ENCODE data around the gene MON1A. TPM values are rescaled to one million over a fixed set of nuclear protein-coding genes. Genes with fewer than 3 reads are reported as not detected.

Gene MON1A
- total RNA-seq, 4 donors from 2014 or later = 6.7 to 9.4 (median 7.1) TPM

Small RNA genes lying within 50 kb of the gene (small RNA-seq; reads per million reads assigned to genes)
- gene RN7SL217P = not detected

Other genes starting within 250 kb of the MON1A start
- 10 to 100 TPM in 2 of 4 donors, 1 to 10 TPM in 2; 2.1 to 11.5 (median 8.2) TPM for gene MST1, start 240.3 kb downstream of the MON1A start, total RNA-seq
- gene RNF123, start 240.3 kb downstream of the MON1A start, total RNA-seq = 10 to 100 TPM; 14.7 to 23.7 (median 19.7) TPM
- gene AMIGO3, start 210.1 kb downstream of the MON1A start, total RNA-seq = 1 to 10 TPM in 1 of 4 donors, under 1 TPM in 2, not detected in 1; 0.22 to 1.1 (median 0.68) TPM
- gene GMPPB, start 205.9 kb downstream of the MON1A start, total RNA-seq = 10 to 100 TPM; 11.6 to 16.5 (median 13.7) TPM
- 10 to 100 TPM; 25.1 to 36.7 (median 31.6) TPM for gene IP6K1, start 143.3 kb downstream of the MON1A start, total RNA-seq
- not detected for gene CDHR4, start 129.9 kb downstream of the MON1A start, total RNA-seq
- 1 to 10 TPM; 2.4 to 4.8 (median 3.5) TPM for gene INKA1, start 126.5 kb downstream of the MON1A start, total RNA-seq
- gene UBA7, start 115.9 kb downstream of the MON1A start, total RNA-seq = 10 to 100 TPM; 16.8 to 65.7 (median 42.7) TPM
- 1 to 10 TPM in 3 of 4 donors, under 1 TPM in 1; 0.82 to 2.2 (median 2.0) TPM for gene TRAIP, start 73.2 kb downstream of the MON1A start, total RNA-seq
- not detected for gene CAMKV, start 59.9 kb downstream of the MON1A start, total RNA-seq
- 1 to 10 TPM in 1 of 4 donors, under 1 TPM in 2, not detected in 1; 0.44 to 2.8 (median 0.51) TPM for gene MST1R, start 25.9 kb downstream of the MON1A start, total RNA-seq
- 100 to 1,000 TPM in 2 of 4 donors, 10 to 100 TPM in 2; 95.5 to 150 (median 107) TPM for gene RBM6, start 10.3 kb upstream of the MON1A start, total RNA-seq
- 100 to 1,000 TPM; 236 to 276 (median 256) TPM for gene RBM5, start 159.1 kb upstream of the MON1A start, total RNA-seq
- 10 to 100 TPM in 2 of 4 donors, 1 to 10 TPM in 2; 4.6 to 32.8 (median 11.5) TPM for gene SEMA3F, start 225.5 kb upstream of the MON1A start, total RNA-seq

Measured in subcutaneous adipose tissue (tissue), 4 donors.